ENCODE data around the gene FGGY. TPM values are rescaled to one million over a fixed set of nuclear protein-coding genes. Genes with fewer than 3 reads are reported as not detected.
"Not testable (repeated sequence)": the region's sequence is repeated elsewhere in the genome, so short reads cannot be mapped to it uniquely, and the experiment has no call there.

FGGY gene
- total RNA-seq, 2 donors from 2014 or later: 14.1 to 14.8 TPM

DNA sequence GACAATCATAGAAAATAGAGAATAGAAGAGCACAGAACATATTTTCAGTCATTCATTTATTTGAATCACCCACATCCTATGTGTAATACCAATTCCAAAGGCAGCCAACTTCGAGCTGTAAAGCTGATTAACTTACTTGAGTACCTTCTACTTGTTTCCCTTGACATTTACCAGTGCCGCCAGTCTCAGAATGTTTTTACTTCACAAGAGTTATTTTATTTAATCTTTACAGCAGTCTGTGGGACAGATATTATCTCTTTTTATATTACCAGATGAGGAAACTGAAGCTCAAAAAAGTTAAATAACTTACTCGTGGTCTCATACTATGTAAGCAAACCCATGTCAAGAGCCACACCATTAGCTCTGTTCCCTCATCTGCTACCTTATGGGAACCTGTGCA, 56.6 kb downstream of the FGGY start:
- Histone ChIP-seq H3K27ac (ENCODE audit: low read depth, low read length) (no peak overlapping the region), H3K4me3 (ENCODE audit: low read length) (no peak overlapping the region), H3K9me3 (ENCODE audit: control insufficient read depth, low read length) (no peaks in the 10 kb centered on the region), H3K4me1 (ENCODE audit: control insufficient read depth, insufficient read depth, low read length) (peaks cover 17% of the 10 kb centered on the region), H3K9ac (ENCODE audit: extremely low read depth, low read length, poor library complexity, severe bottlenecking) (no peak overlapping the region), H3K27me3 (ENCODE audit: control insufficient read depth, insufficient read depth, low read length, poor library complexity, severe bottlenecking) (no peaks in the 10 kb centered on the region), H3K36me3 (ENCODE audit: control insufficient read depth, insufficient read depth, low read length) (no peaks in the 10 kb centered on the region)
- no peaks in the 10 kb centered on the region for H3K27me3 Mint-ChIP-seq (ENCODE audit: insufficient read depth)
- H3K4me3 Mint-ChIP-seq: no peak overlapping the region
- H3K9me3 Mint-ChIP-seq: no peaks in the 10 kb centered on the region
- H3K36me3 Mint-ChIP-seq (ENCODE audit: low read depth): no peaks in the 10 kb centered on the region
- TF ChIP-seq, protein P1, sequence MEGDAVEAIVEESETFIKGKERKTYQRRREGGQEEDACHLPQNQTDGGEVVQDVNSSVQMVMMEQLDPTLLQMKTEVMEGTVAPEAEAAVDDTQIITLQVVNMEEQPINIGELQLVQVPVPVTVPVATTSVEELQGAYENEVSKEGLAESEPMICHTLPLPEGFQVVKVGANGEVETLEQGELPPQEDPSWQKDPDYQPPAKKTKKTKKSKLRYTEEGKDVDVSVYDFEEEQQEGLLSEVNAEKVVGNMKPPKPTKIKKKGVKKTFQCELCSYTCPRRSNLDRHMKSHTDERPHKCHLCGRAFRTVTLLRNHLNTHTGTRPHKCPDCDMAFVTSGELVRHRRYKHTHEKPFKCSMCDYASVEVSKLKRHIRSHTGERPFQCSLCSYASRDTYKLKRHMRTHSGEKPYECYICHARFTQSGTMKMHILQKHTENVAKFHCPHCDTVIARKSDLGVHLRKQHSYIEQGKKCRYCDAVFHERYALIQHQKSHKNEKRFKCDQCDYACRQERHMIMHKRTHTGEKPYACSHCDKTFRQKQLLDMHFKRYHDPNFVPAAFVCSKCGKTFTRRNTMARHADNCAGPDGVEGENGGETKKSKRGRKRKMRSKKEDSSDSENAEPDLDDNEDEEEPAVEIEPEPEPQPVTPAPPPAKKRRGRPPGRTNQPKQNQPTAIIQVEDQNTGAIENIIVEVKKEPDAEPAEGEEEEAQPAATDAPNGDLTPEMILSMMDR (conservative IDR thresholded peaks at IDR 0.05): no peak
- no peak for DNase-seq
- H3K4me1 Mint-ChIP-seq: peaks cover 28% of the 10 kb centered on the region
- H3K27ac Mint-ChIP-seq: no peak overlapping the region
- WGBS, 2 experiments (ENCODE audit: insufficient coverage in 1 of 2, insufficient read length in 1 of 2): 95% methylated on average over 2 to 3 of the region's 3 CpGs

DNA sequence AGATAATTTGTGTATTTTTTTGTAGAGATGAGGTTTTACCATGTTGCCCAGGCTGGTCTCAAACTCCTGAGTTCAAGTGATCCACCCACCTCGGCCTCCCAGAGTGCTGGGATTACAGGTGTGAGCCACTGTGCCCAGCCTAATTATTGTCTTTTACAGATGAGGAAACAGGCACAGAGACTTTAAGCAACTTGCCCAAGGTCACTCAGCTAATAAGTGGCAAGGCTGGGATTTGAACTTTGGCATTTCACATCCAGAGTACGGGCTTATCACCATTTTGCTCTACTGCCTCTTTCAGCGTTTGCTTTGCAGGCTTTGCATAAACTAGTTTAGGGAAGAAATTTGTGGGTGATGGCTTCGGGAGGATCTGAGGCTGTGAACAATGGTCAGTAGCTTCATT, 57.3 kb downstream of the FGGY start:
- H3K27ac Mint-ChIP-seq; H3K4me3 Mint-ChIP-seq; H3K36me3 ChIP-seq (ENCODE audit: control insufficient read depth, insufficient read depth, low read length); H3K27me3 ChIP-seq (ENCODE audit: control insufficient read depth, insufficient read depth, low read length, poor library complexity, severe bottlenecking); H3K27me3 Mint-ChIP-seq (ENCODE audit: insufficient read depth); H3K9me3 ChIP-seq (ENCODE audit: control insufficient read depth, low read length); H3K9ac ChIP-seq (ENCODE audit: extremely low read depth, low read length, poor library complexity, severe bottlenecking); H3K4me3 ChIP-seq (ENCODE audit: low read length); H3K27ac ChIP-seq (ENCODE audit: low read depth, low read length); H3K36me3 Mint-ChIP-seq (ENCODE audit: low read depth); H3K9me3 Mint-ChIP-seq; DNase-seq: not testable (repeated sequence)
- H3K4me1 Mint-ChIP-seq: peaks cover 28% of the 10 kb centered on the region
- H3K4me1 ChIP-seq (ENCODE audit: control insufficient read depth, insufficient read depth, low read length): peaks cover 17% of the 10 kb centered on the region
- 90 to 91% methylated on average over 4 of the region's 4 CpGs for WGBS, 2 experiments (ENCODE audit: insufficient coverage in 1 of 2, insufficient read length in 1 of 2)

DNA sequence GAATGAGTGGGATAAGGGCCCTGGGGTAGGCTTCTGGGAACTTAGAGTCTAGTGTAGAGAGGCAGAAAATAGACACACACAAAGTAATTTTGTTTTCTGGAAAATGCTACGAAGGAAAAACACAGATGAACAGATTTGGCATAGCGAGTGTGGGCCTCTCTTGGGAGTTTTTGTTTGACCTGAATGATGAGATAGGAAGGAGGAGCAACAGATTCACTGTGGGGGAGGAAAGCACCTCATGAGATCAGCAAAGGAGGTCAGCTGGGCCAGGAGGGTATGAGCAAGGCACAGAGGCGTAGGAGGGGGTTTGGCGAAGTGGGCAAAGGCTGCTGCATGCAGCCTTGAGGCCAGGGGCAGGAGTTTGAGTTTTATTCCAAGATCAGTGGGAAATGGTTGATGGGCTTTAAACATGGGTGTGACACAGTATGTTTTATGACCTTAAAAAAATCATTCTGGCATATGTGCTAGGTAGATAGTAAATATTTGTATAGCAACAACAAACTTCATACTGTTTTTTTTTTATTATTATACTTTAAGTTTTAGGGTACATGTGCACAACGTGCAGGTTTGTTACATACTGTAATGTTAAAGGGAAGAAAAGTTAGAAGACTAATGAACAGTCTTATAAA, 57.9 kb downstream of the FGGY start:
- TF ChIP-seq, protein P1 (conservative IDR thresholded peaks at IDR 0.05): no peak
- H3K9me3 Mint-ChIP-seq: no peaks in the 10 kb centered on the region
- H3K9me3 ChIP-seq (ENCODE audit: control insufficient read depth, low read length): no peaks in the 10 kb centered on the region
- no peaks in the 10 kb centered on the region for H3K27me3 Mint-ChIP-seq (ENCODE audit: insufficient read depth)
- no peaks in the 10 kb centered on the region for H3K36me3 Mint-ChIP-seq (ENCODE audit: low read depth)
- H3K27ac ChIP-seq (ENCODE audit: low read depth, low read length): no peak overlapping the region
- peaks cover 14% of the 10 kb centered on the region for H3K4me1 ChIP-seq (ENCODE audit: control insufficient read depth, insufficient read depth, low read length)
- no peak overlapping the region for H3K4me3 ChIP-seq (ENCODE audit: low read length)
- no peak overlapping the region for H3K4me3 Mint-ChIP-seq
- H3K27me3 ChIP-seq (ENCODE audit: control insufficient read depth, insufficient read depth, low read length, poor library complexity, severe bottlenecking): no peaks in the 10 kb centered on the region
- no peaks in the 10 kb centered on the region for H3K36me3 ChIP-seq (ENCODE audit: control insufficient read depth, insufficient read depth, low read length)
- H3K27ac Mint-ChIP-seq: no peak overlapping the region
- no peak for DNase-seq
- WGBS, 2 experiments (ENCODE audit: insufficient coverage in 1 of 2, insufficient read length in 1 of 2): 88 to 100% methylated on average over 4 of the region's 5 CpGs
- no peak overlapping the region for H3K9ac ChIP-seq (ENCODE audit: extremely low read depth, low read length, poor library complexity, severe bottlenecking)
- H3K4me1 Mint-ChIP-seq: peaks cover 25% of the 10 kb centered on the region

DNA sequence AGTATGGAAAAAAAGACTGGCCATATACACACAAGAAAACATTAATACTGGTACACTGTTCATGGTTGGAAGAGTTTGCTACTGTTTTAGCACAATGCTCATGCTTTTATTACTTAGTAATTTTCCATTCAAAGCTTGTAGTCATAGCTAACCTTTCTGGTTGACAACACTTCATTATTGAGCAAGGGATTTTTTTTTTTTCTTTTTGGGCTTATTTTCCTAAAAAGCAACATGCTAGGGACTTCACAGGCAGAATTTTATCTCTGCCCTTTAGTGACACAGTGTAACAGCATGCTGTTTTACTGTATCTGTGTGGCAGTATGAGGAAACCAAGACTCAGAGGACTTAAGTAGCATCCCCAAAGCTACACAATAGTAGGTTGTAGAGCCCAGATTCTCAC, 58.5 kb downstream of the FGGY start:
- Mint-ChIP-seq H3K9me3 (no peaks in the 10 kb centered on the region), H3K4me3 (no peak overlapping the region), H3K27me3 (ENCODE audit: insufficient read depth) (no peaks in the 10 kb centered on the region), H3K36me3 (ENCODE audit: low read depth) (no peaks in the 10 kb centered on the region), H3K27ac (no peak overlapping the region), H3K4me1 (peaks cover 20% of the 10 kb centered on the region)
- Histone ChIP-seq H3K9ac (ENCODE audit: extremely low read depth, low read length, poor library complexity, severe bottlenecking) (no peak overlapping the region), H3K27me3 (ENCODE audit: control insufficient read depth, insufficient read depth, low read length, poor library complexity, severe bottlenecking) (no peaks in the 10 kb centered on the region), H3K4me3 (ENCODE audit: low read length) (no peak overlapping the region), H3K36me3 (ENCODE audit: control insufficient read depth, insufficient read depth, low read length) (no peaks in the 10 kb centered on the region), H3K9me3 (ENCODE audit: control insufficient read depth, low read length) (no peaks in the 10 kb centered on the region), H3K4me1 (ENCODE audit: control insufficient read depth, insufficient read depth, low read length) (peaks cover 9% of the 10 kb centered on the region), H3K27ac (ENCODE audit: low read depth, low read length) (no peak overlapping the region)
- TF ChIP-seq, protein P1 (conservative IDR thresholded peaks at IDR 0.05): no peak
- DNase-seq: no peak

Measured in endodermal cell (in vitro differentiated cells).